GM12878 (cell line): ENCODE measurements around the gene SNX17. TPM values are rescaled to one million over a fixed set of nuclear protein-coding genes. Genes with fewer than 3 reads are reported as not detected.

Source experiments
- ATF2 ChIP-seq: IDR thresholded peaks from 2 replicates; pipeline ENCODE4 v1.6.1; 2012; ENCODE audit warnings: low read length, inconsistent platforms
- CEBPB ChIP-seq, 2 experiments: fragments of 150-350 bp in 1 of 2; IDR thresholded peaks; 2 replicates each; pipeline ENCODE4 v1.6.1; 2012 to 2014; ENCODE audit warnings: low read depth in 2 of 2, low read length in 2 of 2, borderline replicate concordance in 1 of 2, inconsistent platforms in 1 of 2
- CEBPZ ChIP-seq: fragments of 150-350 bp; IDR thresholded peaks from 2 replicates; pipeline ENCODE4 v1.6.1; 2016; ENCODE audit warnings: low read depth, low read length
- CHD1 ChIP-seq: IDR thresholded peaks from 2 replicates; pipeline ENCODE4 v1.6.1; 2012; ENCODE audit warnings: low read depth, low read length, improper control_type of control experiment
- E2F4 ChIP-seq: IDR thresholded peaks from 2 replicates; pipeline ENCODE4 v1.6.1; 2012; ENCODE audit warnings: low read depth, low read length, improper control_type of control experiment
- EGR1 ChIP-seq, 2 experiments: IDR thresholded peaks; 1 replicate in 1 of 2; 2 replicates in 1 of 2; pipeline ENCODE4 v1.6.1; 2011 to 2012; ENCODE audit warnings: low read depth in 2 of 2, low read length in 2 of 2, borderline replicate concordance in 1 of 2, mild to moderate bottlenecking in 1 of 2, moderate library complexity in 1 of 2
- GABPA ChIP-seq: IDR thresholded peaks from 2 replicates; pipeline ENCODE4 v1.6.1; 2014; ENCODE audit warnings: antibody characterized with exemption, low read depth, mild to moderate bottlenecking, inconsistent platforms
- KLF5 ChIP-seq: fragments of 450-650 bp; IDR thresholded peaks from 2 replicates; pipeline ENCODE4 v1.6.1; 2014; ENCODE audit warnings: mild to moderate bottlenecking; ENCODE audit not compliant: partially characterized antibody
- MLLT1 ChIP-seq: fragments of 450-650 bp; IDR thresholded peaks from 2 replicates; pipeline ENCODE4 v1.6.1; 2016; ENCODE audit warnings: mild to moderate bottlenecking
- POLR2AphosphoS2 ChIP-seq: IDR thresholded peaks from 2 replicates; pipeline ENCODE4 v1.6.1; 2011; ENCODE audit warnings: low read depth, mild to moderate bottlenecking, low read length, improper control_type of control experiment, moderate library complexity
- RB1 ChIP-seq: fragments of 450-650 bp; formaldehyde crosslinking; IDR thresholded peaks from 2 replicates; pipeline ENCODE4 v1.6.1; 2017; ENCODE audit warnings: mild to moderate bottlenecking, borderline replicate concordance
- RELA ChIP-seq: fragments of 450-650 bp; IDR thresholded peaks from 2 replicates; pipeline ENCODE4 v1.8.0; 2014; ENCODE audit warnings: borderline replicate concordance; ENCODE audit not compliant: partially characterized antibody
- RUNX3 ChIP-seq: IDR thresholded peaks from 2 replicates; pipeline ENCODE4 v1.6.1; 2012; ENCODE audit warnings: low read length, inconsistent platforms
- SKIL ChIP-seq: fragments of 450-650 bp; IDR thresholded peaks from 2 replicates; pipeline ENCODE4 v1.6.1; 2017; ENCODE audit warnings: mild to moderate bottlenecking, low read depth, inconsistent platforms; ENCODE audit not compliant: poor library complexity, severe bottlenecking
- SREBF1 ChIP-seq: IDR thresholded peaks from 2 replicates; pipeline ENCODE4 v1.6.1; 2012; ENCODE audit warnings: mild to moderate bottlenecking, low read length
- TAF1 ChIP-seq: IDR thresholded peaks from 2 replicates; pipeline ENCODE4 v1.6.1; 2011; ENCODE audit warnings: mild to moderate bottlenecking, low read depth, low read length, borderline replicate concordance
- TCF12 ChIP-seq: IDR thresholded peaks from 2 replicates; pipeline ENCODE4 v1.6.1; 2011; ENCODE audit warnings: low read depth, mild to moderate bottlenecking, low read length
- polyA plus RNA-seq, 11 experiments: library from polyadenylated mRNA; depleted of rRNA in 4 of 11; unstranded in 6 of 11; stranded (reverse) in 5 of 11; fragments of >200 nt; fragmentation: Nextera tagmentation in 4 of 11; fragmentation: Illumina TruSeq in 1 of 11; extraction: Ambion mirVana in 4 of 11; extraction: Trizol in 1 of 11; gene quantifications; 1 replicate in 1 of 11; 2 replicates in 10 of 11; pipeline versions ENCODE4 v1.2.1 to v1.2.3, GENCODE V29; 2011 to 2016; ENCODE audit warnings: inconsistent platforms in 2 of 11, missing spikeins in 2 of 11, low read depth in 1 of 11
- total RNA-seq, 4 experiments: library from RNA; depleted of rRNA in 3 of 4; stranded (reverse); fragments of >200 nt in 3 of 4; fragmentation: Illumina TruSeq in 1 of 4; extraction: Trizol in 1 of 4; gene quantifications; 2 replicates each; pipeline versions ENCODE4 v1.2.1 to v1.2.3, GENCODE V29; 2013 to 2021

The SNX17 gene
- total and polyA plus RNA-seq, 10 of the 15 experiments (the other 5 are each of a cell fraction or from before 2014, with no cell fraction given): 6.5 to 116 (median 84.4) TPM

- 0 out of 2 replicates have a peak, but pooled peaks have one; percentile 7 for TF ChIP-seq TCF12
- peak; percentile 73; the same call in 1 of the 2 replicates for TF ChIP-seq RB1
- TF ChIP-seq TAF1: peak; percentile 48; the same call in 1 of the 2 replicates
- TF ChIP-seq SKIL: no peak
- TF ChIP-seq KLF5: peak; percentile 96
- TF ChIP-seq E2F4: 0 out of 2 replicates have a peak, but pooled peaks have one; percentile 37
- peak; percentile 94 for TF ChIP-seq GABPA
- peak; percentile 9 to 25; a peak in 1 of 3 replicates for TF ChIP-seq EGR1 (IDR thresholded peaks at IDR 0.05; ENCODE audit: borderline replicate concordance in 1 of 2, low read depth in 2 of 2, low read length in 2 of 2)
- no peak for TF ChIP-seq CEBPZ
- no peak for TF ChIP-seq CEBPB (IDR thresholded peaks at IDR 0.05; ENCODE audit: borderline replicate concordance in 1 of 2, low read depth in 2 of 2, low read length in 2 of 2)
- TF ChIP-seq RUNX3: peak; percentile 11; the same call in 1 of the 2 replicates
- TF ChIP-seq RELA: peak; percentile 36
- TF ChIP-seq MLLT1: peak; percentile 97
- no peak for TF ChIP-seq ATF2
- peak; percentile 74; the same call in 1 of the 2 replicates for TF ChIP-seq POLR2AphosphoS2
- TF ChIP-seq SREBF1: peak; percentile 86
- peak; percentile 95; the same call in 1 of the 2 replicates for TF ChIP-seq CHD1
These were observed 10.5 kb downstream of the SNX17 start, which contains the start of gene ZNF513 (continued) for GRCh38 chr2:27380626-27381545.
